GM18951 (cell line): ENCODE measurements around the gene BPIFA2.
"Not testable (repeated sequence)": the region's sequence is repeated elsewhere in the genome, so short reads cannot be mapped to it uniquely, and the experiment has no call there.

Experiments
- POLR2A ChIP-seq: IDR thresholded peaks from 4 replicates; pipeline ENCODE4 v1.6.1; 2011; ENCODE audit warnings: mild to moderate bottlenecking; ENCODE audit not compliant: insufficient read length, insufficient read depth; ENCODE audit errors: extremely low read depth
- in situ Hi-C: fragments of 300-500 bp; cut with MboI; formaldehyde crosslinking; loops from one replicate; pipeline ENCODE4 v1.12.0; 2022; ENCODE audit warnings: low sequenced_read_pairs, mixed read lengths, inconsistent platforms; ENCODE audit not compliant: unreplicated experiment

The BPIFA2 gene

GRCh38 chr20:33165416-33166055 lies 2.4 kb upstream of the BPIFA2 start:
- in situ Hi-C loops, result no loop called here

GRCh38 chr20:33166533-33167113 lies 1.3 kb upstream of the BPIFA2 start:
- in situ Hi-C loops, result no loop called here
- TF ChIP-seq POLR2A, result no peak

More at GRCh38 chr20:33165416-33166055, 2.4 kb upstream of the BPIFA2 start:
- TF ChIP-seq POLR2A, result no peak

- TF ChIP-seq POLR2A, result no peak
- in situ Hi-C loops, result no loop called here
Measured at GRCh38 chr20:33169176-33169794, 1.3 kb downstream of the BPIFA2 start.

GRCh38 chr20:33172781-33173180 lies 4.8 kb downstream of the BPIFA2 start:
- no peak for TF ChIP-seq POLR2A

GRCh38 chr20:33175123-33175522 lies 7.2 kb downstream of the BPIFA2 start:
- no peak for TF ChIP-seq POLR2A
- in situ Hi-C loops, result no loop called here

More at GRCh38 chr20:33172781-33173180, 4.8 kb downstream of the BPIFA2 start:
- in situ Hi-C loops, result no loop called here

- in situ Hi-C loops, result no loop called here
- no peak for TF ChIP-seq POLR2A
Measured at GRCh38 chr20:33176101-33176500, 8.1 kb downstream of the BPIFA2 start.

GRCh38 chr20:33177866-33178265 lies 9.9 kb downstream of the BPIFA2 start:
- in situ Hi-C loops, result no loop called here
- TF ChIP-seq POLR2A, result no peak

- in situ Hi-C loops, result no loop called here
- TF ChIP-seq POLR2A, result no peak
Measured at GRCh38 chr20:33178726-33179125, 10.8 kb downstream of the BPIFA2 start.

- in situ Hi-C loops, result no loop called here
- TF ChIP-seq POLR2A, result no peak
Measured at GRCh38 chr20:33180169-33180568, 12.2 kb downstream of the BPIFA2 start.

- in situ Hi-C loops, result no loop called here
Measured at GRCh38 chr20:33181482-33182093, 13.6 kb downstream of the BPIFA2 start.

GRCh38 chr20:33183312-33183711 lies 15.4 kb downstream of the BPIFA2 start:
- no peak for TF ChIP-seq POLR2A
- in situ Hi-C loops, result no loop called here

More at GRCh38 chr20:33181482-33182093, 13.6 kb downstream of the BPIFA2 start:
- no peak for TF ChIP-seq POLR2A

GRCh38 chr20:33185031-33185590 lies 17.2 kb downstream of the BPIFA2 start:
- in situ Hi-C loops, result not testable (repeated sequence)

GRCh38 chr20:33187491-33187890 lies 19.5 kb downstream of the BPIFA2 start:
- no peak for TF ChIP-seq POLR2A

More at GRCh38 chr20:33187491-33187890, 19.5 kb downstream of the BPIFA2 start:
- in situ Hi-C loops, result no loop called here
